Endometrial microvascular endothelial cells (primary cell): ENCODE data around the gene MRPS26. TPM values are rescaled to one million over a fixed set of nuclear protein-coding genes. Genes with fewer than 3 reads are reported as not detected.
"Not testable (repeated sequence)": the region's sequence is repeated elsewhere in the genome, so short reads cannot be mapped to it uniquely, and the experiment has no call there.

Experiments used
- in situ Hi-C: cut with HindIII; loops from 2 replicates; pipeline ENCODE4 v1.10.0; 2017; ENCODE audit warnings: low sequenced_read_pairs, low pct_unique_long_range_greater_than_20kb; ENCODE audit errors: inconsistent ontology term
- total RNA-seq: library from RNA; depleted of rRNA; stranded (reverse); fragments of >200 nt; gene quantifications from one replicate; pipeline ENCODE4 v1.2.3, GENCODE V29; 2015; ENCODE audit errors: inconsistent ontology term

Gene MRPS26
- total RNA-seq, 1 donor from 2014 or later: 46.9 TPM

DNA sequence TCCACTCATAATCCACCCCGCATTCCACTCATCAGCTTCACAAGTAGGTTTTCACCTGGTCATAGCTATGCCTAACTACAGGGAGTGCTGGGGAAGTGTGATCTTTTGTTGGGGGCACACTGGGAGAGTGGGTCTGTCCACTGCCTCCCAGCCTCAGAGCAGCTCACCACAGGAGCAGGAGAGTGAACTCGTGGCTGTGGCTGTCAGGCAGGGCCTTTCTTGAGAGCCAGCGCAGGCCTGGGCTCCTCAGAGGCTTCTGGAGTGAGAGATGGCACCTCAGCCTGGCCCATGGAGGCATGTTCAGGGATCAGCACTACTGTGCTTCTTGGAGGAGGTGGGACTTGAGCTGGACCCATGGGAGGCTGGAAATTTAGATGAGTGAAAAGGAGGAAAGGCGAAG is 6.4 kb upstream of the MRPS26 start:
- in situ Hi-C loops: no loop called here

DNA sequence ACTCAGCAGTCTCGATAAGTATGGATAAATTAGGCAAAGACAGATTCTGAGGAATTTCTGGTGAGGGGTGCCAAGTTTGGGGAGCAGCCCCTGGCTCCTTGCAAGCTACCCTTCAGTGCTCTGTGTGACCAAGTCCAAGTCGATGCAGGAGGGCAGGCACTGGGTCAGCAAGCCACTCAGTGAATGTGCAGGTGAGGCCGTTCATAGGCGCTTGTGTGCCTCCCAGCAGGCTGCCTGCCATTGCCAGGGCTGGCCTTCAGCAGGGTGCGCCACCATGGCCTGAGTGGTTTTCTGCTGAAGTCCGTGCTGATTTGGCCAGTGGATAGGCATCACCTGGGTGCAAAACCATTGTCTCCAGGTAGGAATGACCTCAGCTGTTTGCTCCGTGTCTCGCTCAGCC is 5.8 kb upstream of the MRPS26 start:
- in situ Hi-C loops: no loop called here

DNA sequence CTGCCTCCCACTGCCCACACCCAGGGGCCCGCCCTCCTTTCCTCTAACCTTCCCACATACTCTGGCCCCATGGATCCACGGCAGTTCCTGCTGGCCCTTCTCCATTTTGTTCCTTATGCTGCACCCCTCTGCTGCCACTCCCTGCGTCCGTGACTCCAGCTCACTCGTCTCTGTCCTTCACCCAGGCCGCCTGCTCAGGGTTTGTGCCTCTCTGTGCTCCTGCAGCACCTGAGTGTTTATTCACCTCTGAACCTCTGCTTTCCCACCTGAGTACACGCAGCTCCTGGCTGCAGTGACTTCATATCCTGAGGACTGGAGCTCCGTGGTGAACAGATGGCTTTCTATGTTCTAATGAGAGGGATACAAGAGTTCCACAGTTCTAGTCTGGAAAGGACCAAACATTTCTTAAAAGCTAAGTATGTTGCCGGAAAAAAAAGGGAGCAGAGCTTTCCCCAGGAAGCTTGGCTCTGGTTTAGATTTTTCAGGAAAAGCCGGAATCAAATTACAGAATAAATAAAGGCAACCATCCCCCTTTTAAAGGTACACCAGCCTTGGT is 3.9 kb upstream of the MRPS26 start:
- in situ Hi-C loops: no loop called here

DNA sequence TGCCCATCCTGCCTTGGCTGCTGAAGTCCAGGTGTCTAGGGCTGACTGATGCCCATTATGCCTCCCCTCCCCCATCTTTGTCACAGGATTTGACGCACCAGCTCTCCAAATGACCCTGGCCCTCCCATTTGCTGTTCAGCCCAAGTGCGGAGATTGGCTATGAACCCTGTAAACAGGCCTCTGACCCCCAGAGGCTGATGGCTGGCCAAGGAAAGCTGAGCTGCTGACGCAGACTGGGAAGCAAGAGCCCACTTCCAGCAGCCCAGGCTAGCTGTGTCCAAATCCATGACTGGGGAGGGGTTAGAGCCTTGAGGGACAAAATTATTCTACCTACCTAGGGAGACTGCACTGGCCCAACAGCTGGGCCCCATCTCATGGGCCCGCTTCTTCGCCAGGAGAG is 3.2 kb upstream of the MRPS26 start:
- in situ Hi-C loops: no loop called here

DNA sequence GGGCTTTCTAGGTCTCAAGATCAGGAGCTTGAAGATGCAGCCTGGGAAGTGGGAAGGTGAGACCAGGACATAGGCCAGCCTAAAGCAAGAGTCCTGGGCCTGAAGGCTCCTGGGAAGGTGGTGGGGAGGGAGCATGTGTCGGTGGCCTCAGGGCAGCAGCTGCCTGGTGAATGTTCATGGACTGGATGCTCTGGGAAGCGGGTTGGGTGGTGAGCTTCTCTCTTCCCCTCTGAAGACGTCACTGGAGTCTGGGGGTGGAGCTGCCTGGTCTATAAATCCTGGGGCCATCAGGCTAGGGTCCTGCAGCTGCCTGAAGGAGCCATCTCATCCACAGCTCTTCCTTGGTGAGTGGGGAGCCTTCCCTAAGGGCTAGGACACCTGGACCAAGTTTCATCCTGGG is 2.5 kb upstream of the MRPS26 start, which contains the start of gene GNRH2:
GNRH2 (plus strand) TSS at position 301 of the 400 bp plus-strand sequence. CDS start 793 bp downstream, outside the sequence.
- in situ Hi-C loops: no loop called here

DNA sequence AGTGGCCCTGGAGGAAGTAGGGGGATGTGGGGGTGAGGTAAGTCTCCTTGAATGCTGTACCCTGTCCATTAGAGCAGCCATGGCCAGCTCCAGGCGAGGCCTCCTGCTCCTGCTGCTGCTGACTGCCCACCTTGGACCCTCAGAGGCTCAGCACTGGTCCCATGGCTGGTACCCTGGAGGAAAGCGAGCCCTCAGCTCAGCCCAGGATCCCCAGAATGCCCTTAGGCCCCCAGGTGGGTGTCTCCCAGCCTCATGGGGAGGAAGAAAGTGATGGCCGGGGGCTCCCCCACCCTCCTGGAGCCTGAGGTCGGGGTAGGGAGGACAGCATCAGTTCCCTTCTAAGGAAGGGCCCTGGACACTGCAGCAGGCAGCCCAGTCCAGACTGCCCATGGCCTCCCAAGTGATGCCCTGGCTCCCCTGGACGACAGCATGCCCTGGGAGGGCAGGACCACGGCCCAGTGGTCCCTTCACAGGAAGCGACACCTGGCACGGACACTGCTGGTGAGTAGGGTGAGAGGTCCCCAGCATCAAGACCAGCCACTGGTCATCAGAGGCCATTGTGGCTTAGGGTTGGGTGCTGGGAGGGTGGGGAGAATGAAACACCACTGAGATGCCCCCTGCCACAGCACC is 1.4 kb upstream of the MRPS26 start:
- in situ Hi-C loops: no loop called here

DNA sequence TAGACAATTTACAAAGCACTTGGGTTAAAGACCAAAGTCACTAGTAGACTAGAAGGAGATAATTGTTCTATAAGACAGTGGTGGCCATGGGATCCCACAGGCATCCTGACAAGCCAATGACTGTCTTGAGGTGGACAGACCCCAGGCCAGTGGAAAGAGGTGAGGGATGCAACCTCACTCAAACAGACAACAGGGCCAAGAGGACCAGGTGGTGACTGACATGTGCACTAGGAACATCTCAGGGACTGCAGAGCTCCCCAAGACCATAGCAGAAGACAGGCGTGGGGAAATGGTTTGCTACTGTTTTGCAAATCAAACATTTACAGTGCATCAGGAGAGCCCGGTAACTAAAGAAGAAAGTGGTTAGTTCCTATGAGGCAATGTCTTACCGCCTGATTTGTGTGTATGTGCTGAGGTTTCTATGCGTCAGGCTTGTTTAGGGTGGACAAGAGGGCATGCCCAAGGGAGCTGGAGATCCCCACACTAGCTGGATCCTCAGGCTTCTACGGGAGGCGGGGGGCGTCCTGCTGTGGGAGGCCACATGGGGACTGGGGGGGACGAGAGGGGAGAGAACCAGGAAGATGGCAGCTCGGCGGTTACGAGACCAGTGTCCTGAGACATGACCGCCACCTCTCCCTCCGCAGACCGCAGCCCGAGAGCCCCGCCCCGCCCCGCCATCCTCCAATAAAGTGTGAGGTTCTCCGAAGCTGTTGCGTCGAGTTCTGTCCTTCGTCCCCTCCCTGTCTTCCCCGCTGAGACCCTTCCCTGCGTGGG is 623 bp upstream of the MRPS26 start:
- in situ Hi-C loops: no loop called here

DNA sequence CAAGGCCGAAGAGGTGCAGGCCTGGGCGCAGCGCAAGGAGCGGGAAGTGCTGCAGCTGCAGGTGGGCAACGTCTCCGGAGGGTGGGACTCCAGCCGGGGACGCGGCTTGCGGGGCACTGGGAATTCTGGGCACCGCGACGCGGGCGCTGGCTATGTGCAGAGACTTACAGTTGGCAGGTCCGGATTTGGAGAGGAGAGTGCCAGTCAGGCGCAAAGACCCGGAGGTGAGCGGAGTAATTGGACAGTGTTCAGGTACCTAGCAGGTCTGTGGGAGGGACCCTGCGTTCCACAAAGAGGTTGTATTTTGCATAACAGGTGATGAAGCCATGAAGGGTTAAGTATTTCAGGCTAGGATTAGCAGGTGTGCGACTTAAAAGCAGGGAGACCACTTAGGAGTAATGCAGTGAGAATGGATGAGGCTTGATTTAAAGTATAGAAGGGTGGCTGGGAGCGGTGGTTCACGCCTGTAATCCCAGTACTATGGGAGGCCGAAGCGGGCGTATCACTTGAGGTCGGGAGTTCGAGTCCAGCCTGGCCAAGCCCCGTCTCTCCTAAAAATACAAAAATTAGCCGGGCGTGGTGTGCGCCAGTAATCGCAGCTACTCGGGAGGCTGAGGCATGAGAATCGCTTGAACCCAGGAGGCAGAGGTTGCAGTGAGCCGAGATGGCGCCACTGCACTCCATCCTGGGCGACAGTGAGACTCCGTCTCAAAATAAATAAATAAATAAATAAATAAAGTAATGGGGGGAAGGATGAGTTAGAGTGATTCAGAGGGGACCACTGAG is 1.0 kb downstream of the MRPS26 start:
- in situ Hi-C loops: no loop called here

DNA sequence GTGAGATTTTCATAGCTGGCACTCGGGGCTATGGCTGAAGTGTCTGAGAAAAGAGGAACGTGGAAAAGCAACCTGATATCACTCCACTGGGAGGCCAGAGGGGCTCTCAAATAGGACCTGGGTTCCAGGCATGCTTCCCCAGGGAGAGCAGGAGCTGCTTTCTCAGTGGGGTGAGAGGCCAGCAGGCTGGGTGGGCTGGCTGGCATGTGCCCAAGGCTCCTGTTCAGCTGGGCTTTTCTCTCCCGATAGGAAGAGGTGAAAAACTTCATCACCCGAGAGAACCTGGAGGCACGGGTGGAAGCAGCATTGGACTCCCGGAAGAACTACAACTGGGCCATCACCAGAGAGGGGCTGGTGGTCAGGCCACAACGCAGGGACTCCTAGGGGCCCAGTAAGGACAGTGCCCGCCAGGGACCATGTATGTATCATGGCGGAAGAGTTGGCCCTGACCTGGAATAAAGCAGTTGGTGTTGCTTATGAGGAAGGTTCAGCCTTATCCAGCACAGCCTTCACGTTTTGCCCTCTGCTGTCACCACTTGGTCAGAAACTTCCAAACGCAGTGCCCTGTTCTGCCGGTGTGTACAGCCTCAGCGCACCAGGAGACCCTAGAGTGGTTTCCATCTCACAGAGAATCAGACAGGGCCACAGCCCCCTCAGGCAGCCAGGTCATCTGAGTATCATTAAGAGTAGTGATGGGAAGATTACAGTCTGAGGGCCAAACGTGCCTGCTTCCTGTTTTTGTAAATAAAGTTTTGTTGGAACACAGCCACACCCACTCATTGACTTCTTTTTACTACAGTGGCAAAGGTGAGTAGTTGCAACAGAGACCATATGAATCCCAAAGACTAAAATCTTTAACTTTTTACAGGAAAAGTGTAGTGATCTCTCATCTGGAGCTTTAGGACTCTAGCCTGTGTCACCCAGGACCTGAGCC is 1.9 kb downstream of the MRPS26 start:
- in situ Hi-C loops: no loop called here

DNA sequence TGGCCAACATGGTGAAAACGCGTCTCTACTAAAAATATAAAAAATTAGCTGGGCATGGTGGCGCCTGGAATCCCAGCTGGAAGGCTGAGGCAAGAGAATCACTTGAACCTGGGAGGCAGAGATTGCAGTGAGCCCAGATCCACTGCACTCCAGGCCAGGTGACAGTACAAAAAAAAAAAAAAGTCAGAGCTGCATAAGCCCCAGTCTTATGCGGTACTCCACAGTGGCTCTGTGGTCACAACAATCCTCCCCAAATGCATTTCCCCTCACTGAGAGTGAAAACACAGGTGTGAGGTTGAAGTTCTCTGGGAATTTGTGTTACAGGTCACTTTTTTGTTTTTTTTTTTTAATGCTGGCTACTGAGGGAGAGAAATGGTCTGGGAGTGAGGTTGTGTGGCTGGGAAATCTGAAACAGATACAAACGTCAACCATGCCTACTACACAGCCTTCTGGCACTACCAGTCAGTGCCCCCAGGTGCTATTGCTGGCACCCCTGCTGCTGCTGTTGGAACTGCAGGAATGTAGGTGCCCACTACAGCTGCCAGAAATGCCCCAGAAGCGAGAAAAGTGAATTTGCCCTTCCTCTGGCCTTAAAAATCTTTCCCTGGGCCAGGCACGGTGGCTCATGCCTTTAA is 5.7 kb downstream of the MRPS26 start:
- in situ Hi-C loops: no loop called here

DNA sequence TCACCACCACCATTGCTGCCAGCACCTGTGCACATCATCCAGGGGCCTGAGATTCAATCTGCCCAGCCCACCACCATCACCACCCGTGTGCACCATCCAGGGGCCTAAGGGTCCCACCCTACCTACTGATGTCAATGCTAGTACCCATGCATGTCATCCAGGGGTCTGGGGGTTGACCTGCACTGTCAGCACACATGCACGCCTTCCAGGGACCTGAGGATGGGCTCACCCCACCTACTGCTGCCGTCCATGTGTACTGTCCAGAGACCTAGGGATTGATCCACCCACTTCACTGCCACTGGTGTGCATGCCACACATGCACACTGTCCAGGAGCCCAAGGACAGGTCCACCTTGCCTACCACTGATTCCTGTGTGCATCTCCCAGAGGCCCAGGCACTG is 13.6 kb downstream of the MRPS26 start:
- in situ Hi-C loops: no loop called here

DNA sequence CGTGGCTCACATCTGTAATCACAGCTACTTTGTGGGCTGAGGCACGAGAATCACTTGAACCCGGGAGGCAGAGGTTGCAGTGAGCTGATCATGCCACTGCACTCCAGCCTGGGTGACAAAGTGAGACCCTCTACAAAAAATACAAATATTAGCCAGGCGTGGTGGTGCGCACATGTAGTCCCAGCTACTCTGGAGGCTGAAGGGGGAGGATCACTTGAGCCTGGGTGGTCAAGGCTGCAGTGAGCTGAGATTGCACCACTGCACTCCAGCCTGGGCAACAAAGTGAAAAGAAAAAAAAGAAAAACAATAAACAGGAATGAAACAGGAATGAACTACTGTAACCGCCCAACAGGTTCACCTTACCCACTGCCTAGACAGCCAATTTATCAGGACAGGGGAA is 18.3 kb downstream of the MRPS26 start:
- in situ Hi-C loops: not testable (repeated sequence)

DNA sequence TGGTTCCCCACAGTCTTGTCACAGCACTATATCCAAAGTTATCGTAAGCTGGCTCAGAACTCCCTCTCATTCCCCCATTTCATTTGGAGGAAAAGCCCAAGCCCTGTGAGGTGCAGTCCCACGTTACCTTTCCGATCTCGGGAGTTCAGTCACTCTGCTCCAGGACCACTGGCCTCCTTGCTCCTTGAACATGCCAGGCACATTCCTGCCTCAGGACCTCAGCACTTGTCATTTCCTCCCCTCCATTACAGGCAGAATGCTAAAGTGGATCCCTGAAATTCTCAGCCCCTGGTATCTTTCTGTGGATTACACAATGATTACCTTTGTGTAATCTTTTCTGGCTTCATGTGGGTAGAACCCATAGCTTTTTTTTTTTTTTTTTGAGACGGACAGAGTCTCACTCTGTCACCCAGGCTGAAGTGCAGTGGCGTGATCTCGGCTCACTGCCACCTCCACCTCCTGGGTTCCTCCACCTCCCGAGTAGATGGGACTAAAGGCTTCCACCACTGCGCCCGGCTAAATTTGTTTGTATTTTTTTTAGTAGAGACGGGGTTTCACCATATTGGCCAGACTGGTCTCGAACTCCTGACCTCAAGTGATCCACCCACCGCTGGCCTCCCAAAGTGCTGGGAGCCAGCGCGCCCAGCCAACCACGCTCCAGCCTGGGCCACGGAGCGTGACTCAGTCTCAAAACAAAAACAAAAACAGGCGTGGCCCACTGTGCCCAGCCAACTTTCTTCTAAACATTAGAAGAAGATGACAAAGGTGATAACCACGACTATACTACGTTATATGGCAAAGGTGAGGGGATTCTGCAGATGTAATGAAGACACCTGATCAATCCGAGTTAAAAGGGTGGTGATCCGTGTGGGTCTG is 21.5 kb downstream of the MRPS26 start:
- in situ Hi-C loops: no loop called here

DNA sequence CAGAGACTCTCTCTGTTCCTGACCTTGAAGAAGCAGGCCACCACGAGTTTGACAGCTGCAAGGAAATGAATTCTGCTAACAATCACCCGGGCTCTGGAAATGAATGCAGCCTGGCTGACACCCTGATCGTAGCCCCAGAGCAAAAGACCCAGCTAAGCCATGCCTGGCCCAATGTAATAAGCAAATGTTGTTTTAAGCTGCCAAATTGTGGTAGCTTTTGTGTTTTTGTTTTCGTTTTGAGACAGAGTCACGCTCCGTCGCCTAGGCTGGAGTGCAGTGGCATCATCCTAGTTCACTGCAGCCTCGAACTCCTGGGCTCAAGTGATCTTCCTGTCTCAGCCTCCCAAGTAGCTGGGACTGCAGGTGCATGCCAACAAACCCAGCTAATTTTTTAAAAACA is 22.2 kb downstream of the MRPS26 start:
- in situ Hi-C loops: no loop called here

DNA sequence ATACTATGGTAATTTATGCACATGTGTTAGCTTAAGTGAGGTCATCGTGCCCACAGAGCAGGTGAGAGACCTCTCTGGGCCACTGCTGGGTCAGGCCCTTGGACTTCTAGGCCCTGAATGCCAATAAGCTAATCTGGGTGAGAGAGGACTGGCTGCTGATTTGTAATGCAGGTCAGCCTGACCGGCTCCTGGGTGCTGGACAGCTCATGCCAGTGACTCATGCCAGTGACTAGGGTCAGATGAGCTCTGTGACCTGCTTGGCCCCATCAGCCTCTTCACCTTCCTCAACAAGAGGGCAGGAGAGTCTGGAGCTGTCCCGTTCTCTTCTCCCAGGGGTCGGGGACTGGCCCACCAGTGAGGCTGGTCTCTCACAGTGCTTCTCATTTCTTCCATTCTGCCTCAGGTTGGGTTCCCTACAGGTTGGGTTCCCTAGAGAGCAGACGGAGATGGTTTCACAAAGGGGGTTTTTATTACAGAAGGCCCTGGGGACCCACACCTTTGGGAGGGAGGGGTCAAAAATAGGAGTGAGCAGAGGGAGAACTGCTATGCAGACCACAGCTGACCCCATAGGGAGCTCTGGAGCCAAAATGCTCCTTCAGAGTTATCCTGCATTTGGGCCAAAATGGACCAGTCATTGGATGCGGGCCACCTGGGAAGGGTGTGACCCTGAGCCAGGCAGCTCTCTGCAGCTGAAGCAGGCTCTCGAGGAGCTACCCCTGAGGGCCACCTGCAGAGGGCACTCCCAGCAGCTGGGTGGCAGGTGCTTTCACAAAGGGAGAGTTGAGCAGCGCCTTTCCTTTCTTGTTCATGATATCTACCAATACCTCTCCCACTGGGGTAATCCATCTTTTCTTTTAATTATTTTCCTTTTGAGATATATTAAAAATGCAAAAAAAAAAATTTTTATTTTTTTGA is 23.4 kb downstream of the MRPS26 start:
- in situ Hi-C loops: no loop called here

DNA sequence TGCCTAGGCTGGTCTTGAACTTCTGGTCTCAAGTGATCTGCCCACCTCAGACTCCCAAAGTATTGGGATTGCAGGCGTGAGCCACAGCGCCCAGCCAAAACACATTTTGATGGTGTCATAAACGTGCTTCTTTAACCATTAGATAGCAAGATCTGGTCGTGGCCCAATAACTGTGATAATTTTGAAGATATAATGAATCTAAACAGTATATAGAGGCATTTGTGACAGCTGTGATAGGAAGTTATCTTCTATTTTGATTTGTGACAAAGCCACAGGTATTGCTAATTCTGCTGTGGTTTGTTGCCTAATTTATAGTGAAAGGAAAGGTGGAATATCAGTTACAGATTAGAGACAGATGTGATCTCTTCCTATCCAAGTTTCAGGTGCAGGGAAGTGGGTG is 24.9 kb downstream of the MRPS26 start:
- in situ Hi-C loops: no loop called here
